Measurements from ENCODE around the gene C1QTNF8.

C1QTNF8 gene

DNA sequence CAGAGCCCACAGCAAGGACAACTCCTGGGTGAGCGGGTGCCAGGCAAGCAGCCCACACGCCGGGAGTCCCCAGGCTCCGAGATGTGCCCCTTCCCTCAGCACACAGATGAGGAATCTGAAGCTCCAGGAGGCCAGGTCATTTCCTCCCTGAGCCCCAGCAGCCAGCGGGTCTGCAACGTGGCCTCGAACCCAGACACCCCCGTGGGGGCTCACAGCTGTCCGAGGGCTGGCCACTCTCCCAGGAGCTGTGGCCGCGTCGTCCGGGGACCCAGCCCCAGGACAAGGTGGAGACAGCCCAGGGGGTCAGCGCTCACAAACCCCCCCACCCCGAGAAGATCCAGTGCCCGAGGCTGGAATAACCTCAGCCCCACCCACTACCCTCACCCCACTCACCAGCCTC is 17.4 kb upstream of the C1QTNF8 start:
- no peaks in the 10 kb centered on the region for H3K36me3 ChIP-seq
- H3K4me1 ChIP-seq (ENCODE audit: control insufficient read depth in 1 of 2, insufficient read depth in 1 of 2, low read depth in 1 of 2, low read length in 1 of 2) = no peaks in the 10 kb centered on the region
- peaks cover 25% of the 10 kb centered on the region for H3K27me3 ChIP-seq
- H3K9me3 ChIP-seq = no peaks in the 10 kb centered on the region
- TF ChIP-seq, protein P1, sequence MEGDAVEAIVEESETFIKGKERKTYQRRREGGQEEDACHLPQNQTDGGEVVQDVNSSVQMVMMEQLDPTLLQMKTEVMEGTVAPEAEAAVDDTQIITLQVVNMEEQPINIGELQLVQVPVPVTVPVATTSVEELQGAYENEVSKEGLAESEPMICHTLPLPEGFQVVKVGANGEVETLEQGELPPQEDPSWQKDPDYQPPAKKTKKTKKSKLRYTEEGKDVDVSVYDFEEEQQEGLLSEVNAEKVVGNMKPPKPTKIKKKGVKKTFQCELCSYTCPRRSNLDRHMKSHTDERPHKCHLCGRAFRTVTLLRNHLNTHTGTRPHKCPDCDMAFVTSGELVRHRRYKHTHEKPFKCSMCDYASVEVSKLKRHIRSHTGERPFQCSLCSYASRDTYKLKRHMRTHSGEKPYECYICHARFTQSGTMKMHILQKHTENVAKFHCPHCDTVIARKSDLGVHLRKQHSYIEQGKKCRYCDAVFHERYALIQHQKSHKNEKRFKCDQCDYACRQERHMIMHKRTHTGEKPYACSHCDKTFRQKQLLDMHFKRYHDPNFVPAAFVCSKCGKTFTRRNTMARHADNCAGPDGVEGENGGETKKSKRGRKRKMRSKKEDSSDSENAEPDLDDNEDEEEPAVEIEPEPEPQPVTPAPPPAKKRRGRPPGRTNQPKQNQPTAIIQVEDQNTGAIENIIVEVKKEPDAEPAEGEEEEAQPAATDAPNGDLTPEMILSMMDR (IDR thresholded peaks at IDR 0.05) = no peak
- no peak overlapping the region for H3K4me3 ChIP-seq (ENCODE audit: low read depth in 1 of 2, low read length in 1 of 2)
- no peak overlapping the region for H3K27ac ChIP-seq

DNA sequence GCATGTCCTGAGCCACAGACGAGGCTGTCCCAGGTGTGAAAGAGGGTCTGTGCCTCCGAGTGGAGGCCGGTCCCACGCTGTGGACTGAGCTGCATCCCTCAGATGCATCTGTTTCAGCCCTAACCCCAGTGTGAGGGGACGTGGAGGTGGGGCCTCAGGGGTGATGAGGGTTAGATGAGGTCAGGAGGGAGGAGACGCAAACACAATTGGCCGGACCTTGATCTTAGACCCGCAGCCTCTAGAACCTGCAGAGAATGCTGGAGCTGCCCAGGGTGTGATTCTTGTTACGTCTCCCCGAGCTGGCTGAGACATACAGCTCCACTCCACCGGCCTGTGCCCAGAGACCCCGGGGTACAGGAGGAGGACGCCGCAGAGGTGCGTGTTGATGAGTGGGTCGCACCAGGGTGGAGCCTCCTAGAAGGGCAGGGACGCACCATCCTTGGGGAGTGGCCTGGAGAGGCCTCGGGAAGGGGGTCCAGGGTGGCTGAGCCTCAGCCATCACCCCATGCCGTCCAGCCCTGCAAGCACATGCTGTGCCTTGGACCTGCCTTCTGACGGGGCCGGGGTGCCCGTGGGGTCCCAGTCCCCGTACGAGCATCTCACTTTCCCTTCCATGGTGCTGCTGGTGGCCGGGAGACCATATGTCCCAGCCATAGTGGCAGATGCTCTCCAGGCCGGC is 16.6 kb upstream of the C1QTNF8 start:
- peaks cover 33% of the 10 kb centered on the region for H3K27me3 ChIP-seq
- H3K36me3 ChIP-seq = no peaks in the 10 kb centered on the region
- no peak overlapping the region for H3K27ac ChIP-seq
- H3K4me3 ChIP-seq (ENCODE audit: low read depth in 1 of 2, low read length in 1 of 2) = no peak overlapping the region
- H3K4me1 ChIP-seq (ENCODE audit: control insufficient read depth in 1 of 2, insufficient read depth in 1 of 2, low read depth in 1 of 2, low read length in 1 of 2) = no peaks in the 10 kb centered on the region
- no peaks in the 10 kb centered on the region for H3K9me3 ChIP-seq
- TF ChIP-seq, protein P1 (IDR thresholded peaks at IDR 0.05) = no peak

DNA sequence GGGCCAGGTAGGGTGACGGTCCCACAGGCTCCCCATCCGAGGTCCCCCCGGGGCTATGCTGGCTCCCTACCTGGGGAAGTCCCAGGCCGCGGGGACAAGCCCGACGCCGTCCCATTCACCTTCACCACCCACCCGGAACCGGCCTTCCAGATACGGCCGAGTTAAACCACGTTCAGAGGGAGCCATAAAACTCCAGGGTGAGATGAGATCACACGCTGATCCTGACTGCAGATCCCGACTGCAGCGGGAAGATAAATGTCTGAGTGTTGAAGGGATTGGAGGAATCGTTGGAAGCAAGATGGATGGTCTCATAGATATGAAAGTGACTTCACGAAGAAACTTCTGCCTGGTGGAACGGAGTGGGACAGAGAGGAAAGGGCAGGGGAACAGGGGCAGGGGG is 13.6 kb upstream of the C1QTNF8 start:
- Histone ChIP-seq H3K36me3 (no peaks in the 10 kb centered on the region), H3K4me1 (ENCODE audit: control insufficient read depth in 1 of 2, insufficient read depth in 1 of 2, low read depth in 1 of 2, low read length in 1 of 2) (no peaks in the 10 kb centered on the region), H3K27ac (no peak overlapping the region), H3K9me3 (no peaks in the 10 kb centered on the region), H3K4me3 (ENCODE audit: low read depth in 1 of 2, low read length in 1 of 2) (no peak overlapping the region), H3K27me3 (peaks cover 52% of the 10 kb centered on the region)
- TF ChIP-seq, protein P1 (IDR thresholded peaks at IDR 0.05) = no peak

DNA sequence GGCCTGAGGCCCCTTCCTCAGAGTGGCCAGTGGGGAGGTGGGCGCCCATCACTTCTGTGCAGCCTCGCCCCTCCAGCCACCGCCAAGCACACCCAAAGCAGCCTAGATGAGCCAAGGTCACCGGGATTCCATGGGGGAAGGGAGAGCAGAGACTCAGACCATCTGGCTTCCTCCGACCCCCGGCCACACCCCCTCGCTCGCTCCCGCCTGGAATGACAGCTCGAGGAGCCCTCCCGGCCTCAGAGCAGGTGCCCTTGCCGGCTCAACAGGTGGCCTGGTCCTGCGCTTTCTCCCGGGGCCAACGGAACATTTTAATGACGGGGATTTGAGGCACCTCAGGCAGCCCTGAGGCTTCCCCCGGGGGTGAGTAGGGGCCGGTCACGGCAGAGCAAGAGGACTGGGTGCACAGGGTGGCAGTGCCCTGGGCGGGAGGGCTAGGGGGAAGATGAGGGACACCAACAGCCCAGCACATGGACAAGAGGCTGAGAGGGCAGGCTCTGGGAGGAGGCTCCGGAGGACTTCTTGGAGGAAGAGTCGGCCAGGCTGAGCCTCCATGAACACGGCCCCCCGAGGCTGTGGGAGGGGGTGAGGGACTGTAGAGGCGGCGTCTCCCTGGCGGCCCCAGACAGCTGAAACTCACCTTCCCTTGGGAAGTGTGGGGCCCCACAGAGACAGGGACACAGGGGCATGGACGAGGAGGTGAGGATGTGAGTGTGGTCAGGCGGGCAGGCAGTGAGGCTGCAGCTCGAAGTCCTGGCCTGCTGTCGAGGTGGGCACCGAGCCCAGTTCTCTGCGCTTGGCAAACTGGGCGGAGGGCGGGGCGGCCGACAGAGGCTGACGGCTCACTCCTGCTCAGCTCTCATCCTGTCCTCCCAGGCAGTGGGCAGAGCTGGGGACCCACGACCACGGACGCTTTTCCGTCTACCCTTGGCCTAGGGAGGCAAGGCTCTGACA is 12.5 kb upstream of the C1QTNF8 start:
- no peaks in the 10 kb centered on the region for H3K36me3 ChIP-seq
- H3K27ac ChIP-seq = no peak overlapping the region
- H3K27me3 ChIP-seq = peaks cover 63% of the 10 kb centered on the region
- H3K4me3 ChIP-seq (ENCODE audit: low read depth in 1 of 2, low read length in 1 of 2) = no peak overlapping the region
- TF ChIP-seq, protein P1 (IDR thresholded peaks at IDR 0.05) = no peak
- no peaks in the 10 kb centered on the region for H3K4me1 ChIP-seq (ENCODE audit: control insufficient read depth in 1 of 2, insufficient read depth in 1 of 2, low read depth in 1 of 2, low read length in 1 of 2)
- no peaks in the 10 kb centered on the region for H3K9me3 ChIP-seq

DNA sequence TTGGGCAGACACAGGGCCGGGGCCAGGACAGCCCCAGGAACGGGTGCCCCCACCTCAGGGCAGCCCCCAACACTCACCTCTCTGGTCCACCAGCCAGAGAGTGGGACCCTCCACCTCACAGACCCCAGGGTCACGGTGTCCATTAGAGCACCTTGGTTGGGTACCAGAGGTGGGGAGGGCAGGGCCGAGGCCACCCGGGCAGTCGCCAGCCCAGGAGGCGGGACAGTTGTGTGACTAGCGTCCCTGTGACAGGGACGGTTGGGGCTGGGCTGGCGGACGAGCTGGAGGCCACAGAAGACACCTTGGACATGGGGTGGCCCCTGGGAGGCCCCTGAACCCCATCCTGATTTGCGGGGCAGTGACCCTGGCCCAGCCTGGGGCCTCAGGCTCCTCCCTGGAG is 11.7 kb upstream of the C1QTNF8 start:
- Histone ChIP-seq H3K9me3 (no peaks in the 10 kb centered on the region), H3K4me3 (ENCODE audit: low read depth in 1 of 2, low read length in 1 of 2) (no peak overlapping the region), H3K27ac (no peak overlapping the region), H3K27me3 (peaks cover 71% of the 10 kb centered on the region), H3K36me3 (no peaks in the 10 kb centered on the region), H3K4me1 (ENCODE audit: control insufficient read depth in 1 of 2, insufficient read depth in 1 of 2, low read depth in 1 of 2, low read length in 1 of 2) (peaks cover 0 to 4% of the 10 kb centered on the region in 2 experiments)
- TF ChIP-seq, protein P1 (IDR thresholded peaks at IDR 0.05) = no peak

Data from neutrophil (primary cell).